GM20000 (cell line): ENCODE results near the gene RELCH.

Source experiments
- DNase-seq: peaks from one replicate; pipeline ENCODE4 v3.0.0; 2012; ENCODE audit warnings: low spot score
- CTCF ChIP-seq: IDR thresholded peaks from 2 replicates; pipeline ENCODE4 v1.5.1; 2012; ENCODE audit warnings: mild to moderate bottlenecking, control low read depth; ENCODE audit errors: extremely low read depth, missing control alignments

RELCH gene

GRCh38 chr18:62326646-62327348, 139.7 kb downstream of the RELCH start:
- no peak for TF ChIP-seq CTCF
- no peak for DNase-seq

GRCh38 chr18:62327977-62328376, 140.9 kb downstream of the RELCH start:
- no peak for DNase-seq
- no peak for TF ChIP-seq CTCF

GRCh38 chr18:62328586-62329525, 141.8 kb downstream of the RELCH start:
- no peak for DNase-seq
- TF ChIP-seq CTCF: no peak

GRCh38 chr18:62329691-62330454, 142.8 kb downstream of the RELCH start:
- no peak for TF ChIP-seq CTCF
- no peak for DNase-seq

GRCh38 chr18:62330650-62331049, 143.6 kb downstream of the RELCH start:
- no peak for DNase-seq
- no peak for TF ChIP-seq CTCF

- TF ChIP-seq CTCF: no peak
- no peak for DNase-seq
Measured at GRCh38 chr18:62331581-62332356, 144.7 kb downstream of the RELCH start.
